ENCODE results near the gene LYSMD2. TPM values are rescaled to one million over a fixed set of nuclear protein-coding genes. Genes with fewer than 3 reads are reported as not detected.

The LYSMD2 gene
- total and polyA plus RNA-seq, 2 of the 8 experiments (the other 6 are each of a cell fraction or from before 2014, with no cell fraction given), result 2.2 to 2.7 TPM

- no peak for TF ChIP-seq MAFK (IDR thresholded peaks at IDR 0.05; ENCODE audit: low read depth, low read length)
- TF ChIP-seq CHD1 (IDR thresholded peaks at IDR 0.05; ENCODE audit: low read depth, low read length), result no peak
- peak; percentile 82 for TF ChIP-seq ASH2L (IDR thresholded peaks at IDR 0.05; ENCODE audit: low read length)
- no peak for TF ChIP-seq JUND (IDR thresholded peaks at IDR 0.05; ENCODE audit: low read length)
- TF ChIP-seq SP2 (IDR thresholded peaks at IDR 0.05; ENCODE audit: low read length), result no peak
- TF ChIP-seq E2F6 (IDR thresholded peaks at IDR 0.05), result peak; percentile 94
- TF ChIP-seq KDM4A (IDR thresholded peaks at IDR 0.05; ENCODE audit: low read depth, low read length, severe bottlenecking), result peak; percentile 90
- peak; percentile 88 for TF ChIP-seq POLR2AphosphoS5 (IDR thresholded peaks at IDR 0.05; ENCODE audit: low read depth, low read length)
- no peak for TF ChIP-seq TCF12 (IDR thresholded peaks at IDR 0.05; ENCODE audit: low read depth, low read length)
- no peak for TF ChIP-seq NANOG (IDR thresholded peaks at IDR 0.05; ENCODE audit: insufficient read depth, low read depth, low read length, poor library complexity, severe bottlenecking)
- peak in 1 of 2 experiments; percentile 1; a peak in 2 of 4 replicates for TF ChIP-seq RAD21 (IDR thresholded peaks at IDR 0.05 in 1 of 2, conservative IDR thresholded peaks at IDR 0.05 in 1 of 2; ENCODE audit: low read depth in 2 of 2, low read length in 2 of 2)
- TF ChIP-seq RBBP5 (IDR thresholded peaks at IDR 0.05; ENCODE audit: borderline replicate concordance, low read depth, low read length), result 0 out of 2 replicates have a peak, but pooled peaks have one; percentile 43
- no peak for TF ChIP-seq KDM1A (IDR thresholded peaks at IDR 0.05; ENCODE audit: borderline replicate concordance, low read length)
- TF ChIP-seq TAF7 (optimal IDR thresholded peaks at IDR 0.05; ENCODE audit: borderline replicate concordance, low read depth, low read length), result peak; percentile 19
- TF ChIP-seq, protein P1, sequence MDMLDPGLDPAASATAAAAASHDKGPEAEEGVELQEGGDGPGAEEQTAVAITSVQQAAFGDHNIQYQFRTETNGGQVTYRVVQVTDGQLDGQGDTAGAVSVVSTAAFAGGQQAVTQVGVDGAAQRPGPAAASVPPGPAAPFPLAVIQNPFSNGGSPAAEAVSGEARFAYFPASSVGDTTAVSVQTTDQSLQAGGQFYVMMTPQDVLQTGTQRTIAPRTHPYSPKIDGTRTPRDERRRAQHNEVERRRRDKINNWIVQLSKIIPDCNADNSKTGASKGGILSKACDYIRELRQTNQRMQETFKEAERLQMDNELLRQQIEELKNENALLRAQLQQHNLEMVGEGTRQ (IDR thresholded peaks at IDR 0.05; ENCODE audit: low read length), result no peak
- peak; percentile 99 for TF ChIP-seq CREB1 (IDR thresholded peaks at IDR 0.05)
- peak; percentile 82 for TF ChIP-seq TAF1 (IDR thresholded peaks at IDR 0.05; ENCODE audit: low read depth, low read length)
- no peak for TF ChIP-seq CBX8 (IDR thresholded peaks at IDR 0.05; ENCODE audit: borderline replicate concordance, low read depth, low read length)
- no peak for TF ChIP-seq HDAC6 (IDR thresholded peaks at IDR 0.05; ENCODE audit: low read depth, low read length)
- TF ChIP-seq POLR2A (IDR thresholded peaks at IDR 0.05; ENCODE audit: control extremely low read depth in 1 of 2, low read depth in 2 of 2, low read length in 2 of 2), result peak; percentile 50 to 85
- TF ChIP-seq SAP30 (IDR thresholded peaks at IDR 0.05; ENCODE audit: insufficient read depth, insufficient replicate concordance, low read length), result peak; percentile 56
- TF ChIP-seq SIRT6 (IDR thresholded peaks at IDR 0.05; ENCODE audit: low read length), result no peak
- no peak for TF ChIP-seq SUZ12 (IDR thresholded peaks at IDR 0.05; ENCODE audit: low read length)
- peak; percentile 21; the same call in 1 of the 2 replicates for TF ChIP-seq KDM5A (IDR thresholded peaks at IDR 0.05; ENCODE audit: low read length)
Observed at GRCh38 chr15:51681303-51681963, 56.0 kb downstream of the LYSMD2 start, which contains the start of gene SCG3 (continued).

Measured in H1 (cell line).